Measurements from ENCODE around the gene CXCL3.
"Not testable (repeated sequence)": the region's sequence is repeated elsewhere in the genome, so short reads cannot be mapped to it uniquely, and the experiment has no call there.

The CXCL3 gene

GRCh38 chr4:74038425-74039314 lies at the start of gene CXCL3:
Gene CXCL3 (minus strand): TSS chr4:74038689. CDS start chr4:74038611, 78 bp downstream.
- intact Hi-C loops (cut with DNase I): no loop called here
- peak in 41 of 42 donors; percentile 29 to 79 (median 59) for DNase-seq

- DNase-seq: no peak
- intact Hi-C loops (cut with DNase I): no loop called here
Measured at GRCh38 chr4:74087481-74087880, 49.0 kb upstream of the CXCL3 start.

DNA sequence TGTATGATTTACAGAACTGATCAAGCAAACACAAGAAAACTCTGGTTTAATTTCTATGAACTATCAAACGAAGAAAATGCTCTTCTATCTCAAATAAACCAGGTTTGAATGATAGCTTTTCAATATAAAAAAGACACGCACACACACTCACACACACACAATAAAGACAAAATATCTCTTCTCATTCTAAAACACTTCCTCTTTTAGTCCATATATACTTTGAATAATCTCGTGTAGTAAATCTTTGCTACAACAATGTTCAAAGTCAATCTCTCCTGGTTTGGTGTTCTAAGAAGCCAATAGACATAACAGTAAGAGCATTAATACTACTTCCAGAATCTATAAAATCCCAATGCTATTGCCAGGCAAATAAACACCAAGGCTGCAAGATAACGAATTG lies 47.2 kb upstream of the CXCL3 start:
- DNase-seq: no peak
- intact Hi-C loops (cut with DNase I): no loop called here

DNA sequence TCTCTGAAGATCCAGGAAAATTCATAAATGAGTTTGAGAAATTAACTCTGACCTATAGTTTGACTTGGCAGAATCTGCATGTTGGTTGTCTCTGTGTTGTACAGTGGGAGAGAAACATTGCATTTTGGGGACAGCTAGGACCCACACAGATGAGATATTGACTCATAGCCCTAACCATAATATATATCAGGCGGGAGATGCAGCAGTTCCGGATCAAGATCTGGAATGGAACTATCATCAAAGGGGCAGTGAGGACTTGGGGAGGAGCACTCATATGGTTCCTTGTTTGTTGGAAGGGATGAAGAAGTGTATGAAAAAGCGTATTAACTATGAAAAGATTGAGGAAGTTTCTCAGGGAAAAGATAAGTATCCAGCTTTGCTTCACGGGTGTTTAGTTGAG lies 46.5 kb upstream of the CXCL3 start:
- intact Hi-C loops (cut with DNase I): no loop called here
- no peak for DNase-seq

DNA sequence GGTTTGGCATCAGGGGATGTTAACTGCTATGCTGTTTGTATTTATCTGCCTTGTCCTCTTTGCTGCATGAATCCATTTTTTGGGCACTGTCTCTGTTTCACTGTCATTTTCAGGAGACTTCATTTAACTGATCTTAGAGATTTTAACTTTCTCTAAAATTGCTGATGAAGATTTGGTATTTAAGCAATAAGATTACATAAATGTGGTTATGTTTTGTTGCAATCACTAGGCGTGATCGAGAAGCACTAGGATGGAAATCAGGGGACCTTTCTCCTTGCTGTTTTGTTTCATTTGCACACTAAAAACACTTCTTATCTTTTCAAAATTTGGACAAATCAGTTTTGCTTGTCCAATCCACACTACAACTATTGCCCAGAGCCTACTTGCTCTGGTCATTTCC lies 45.1 kb upstream of the CXCL3 start:
- DNase-seq: no peak
- intact Hi-C loops (cut with DNase I): no loop called here

GRCh38 chr4:74081035-74081434 lies 42.5 kb upstream of the CXCL3 start:
- intact Hi-C loops (cut with DNase I): no loop called here
- no peak for DNase-seq

- intact Hi-C loops (cut with DNase I); DNase-seq: not testable (repeated sequence)
Measured at GRCh38 chr4:74080351-74080750, 41.9 kb upstream of the CXCL3 start.

DNA sequence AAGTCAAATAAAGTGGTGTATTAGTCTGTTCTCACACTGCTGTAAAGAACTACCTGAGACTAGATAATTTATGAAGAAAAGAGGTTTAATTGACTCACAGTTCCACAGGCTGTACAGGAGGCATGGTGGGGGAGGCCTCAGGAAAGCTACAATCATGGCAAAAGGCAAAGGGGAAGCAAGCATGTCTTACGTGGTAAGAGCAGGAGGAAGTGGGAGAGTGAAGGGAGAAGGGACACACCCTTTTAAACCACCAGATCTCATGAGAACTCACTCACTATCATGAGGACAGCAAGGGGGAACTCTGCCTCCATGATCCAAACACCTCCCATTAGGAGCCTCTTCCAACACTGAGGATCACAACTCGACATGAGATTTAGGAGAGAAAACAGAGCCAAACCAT lies 40.5 kb upstream of the CXCL3 start:
- intact Hi-C loops (cut with DNase I); DNase-seq: not testable (repeated sequence)

DNA sequence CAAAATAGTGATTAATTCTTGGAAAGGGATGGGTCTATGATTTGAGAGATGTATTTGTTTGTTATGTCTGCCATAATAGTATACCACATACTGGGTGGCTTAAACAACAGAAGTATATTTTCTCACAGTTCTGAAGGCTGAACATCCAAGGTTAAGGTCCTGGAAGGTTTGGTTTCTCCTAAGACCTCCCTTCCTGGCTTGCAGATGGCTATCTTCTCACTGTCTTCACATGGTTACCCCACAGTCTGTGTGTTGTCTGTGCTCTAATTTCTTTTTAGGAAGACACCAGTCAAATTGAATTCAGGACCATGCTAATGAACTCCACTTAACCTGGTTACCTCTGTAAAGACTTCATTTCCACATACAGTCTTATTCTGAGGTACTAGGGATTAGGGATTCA lies 34.9 kb upstream of the CXCL3 start:
- DNase-seq: no peak
- intact Hi-C loops (cut with DNase I): no loop called here

- intact Hi-C loops (cut with DNase I): no loop called here
- no peak for DNase-seq
Measured at GRCh38 chr4:74072739-74073138, 34.2 kb upstream of the CXCL3 start.

- no peak for DNase-seq
- intact Hi-C loops (cut with DNase I): no loop called here
Measured at GRCh38 chr4:74067586-74067985, 29.1 kb upstream of the CXCL3 start.

GRCh38 chr4:74066232-74066631 lies 27.7 kb upstream of the CXCL3 start:
- intact Hi-C loops (cut with DNase I): no loop called here

DNA sequence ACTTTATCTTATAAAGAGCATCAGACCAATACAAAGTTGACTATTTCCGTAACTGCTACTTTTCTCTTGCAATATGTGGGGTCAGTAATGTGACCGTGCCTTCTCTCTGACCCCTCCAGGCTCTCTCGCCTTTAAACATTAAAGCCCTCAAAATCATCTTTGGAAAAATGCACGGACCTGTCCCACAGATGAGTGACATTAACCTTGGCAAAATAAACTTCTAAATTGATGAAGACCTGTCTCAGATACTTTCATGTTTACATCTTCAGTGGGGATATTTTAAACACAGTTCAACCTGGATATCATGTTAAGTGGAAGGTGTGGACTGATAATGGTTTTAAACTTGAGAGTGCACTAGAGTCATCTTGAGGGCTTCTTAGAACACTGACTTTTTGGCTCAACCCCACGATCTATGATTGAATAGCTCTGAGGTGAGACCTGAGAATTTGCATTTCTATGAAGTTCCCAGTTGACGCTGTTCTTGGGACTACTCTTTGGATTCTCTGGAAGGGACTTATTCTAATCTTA lies 26.7 kb upstream of the CXCL3 start:
- intact Hi-C loops (cut with DNase I): no loop called here
- no peak for DNase-seq

More at GRCh38 chr4:74066232-74066631, 27.7 kb upstream of the CXCL3 start:
- DNase-seq: no peak

- DNase-seq: no peak
- intact Hi-C loops (cut with DNase I): no loop called here
Measured at GRCh38 chr4:74063859-74064258, 25.4 kb upstream of the CXCL3 start.

DNA sequence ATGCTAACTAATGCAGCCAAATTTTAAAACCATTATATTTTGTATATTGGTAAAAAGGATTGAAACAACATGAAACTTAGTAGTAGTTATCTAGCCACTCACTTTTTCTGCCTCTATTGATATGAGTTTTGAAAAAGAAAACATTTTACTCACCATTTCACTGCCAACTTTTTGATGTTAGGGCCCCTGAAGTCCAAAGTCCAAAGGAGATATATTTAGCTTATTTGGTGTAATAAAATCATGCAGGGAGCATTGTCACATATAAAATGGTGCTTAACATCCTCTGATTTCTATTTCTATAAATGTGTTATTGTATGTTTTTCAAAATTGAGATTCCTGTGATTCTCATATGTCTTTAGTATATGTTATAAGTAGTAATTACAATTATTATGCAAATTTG lies 24.5 kb upstream of the CXCL3 start:
- intact Hi-C loops (cut with DNase I): no loop called here
- DNase-seq: no peak

GRCh38 chr4:74061430-74061829 lies 22.9 kb upstream of the CXCL3 start:
- intact Hi-C loops (cut with DNase I): no loop called here

GRCh38 chr4:74059161-74059829 lies 20.8 kb upstream of the CXCL3 start:
- no peak for DNase-seq
- intact Hi-C loops (cut with DNase I): no loop called here

More at GRCh38 chr4:74061430-74061829, 22.9 kb upstream of the CXCL3 start:
- DNase-seq: no peak

DNA sequence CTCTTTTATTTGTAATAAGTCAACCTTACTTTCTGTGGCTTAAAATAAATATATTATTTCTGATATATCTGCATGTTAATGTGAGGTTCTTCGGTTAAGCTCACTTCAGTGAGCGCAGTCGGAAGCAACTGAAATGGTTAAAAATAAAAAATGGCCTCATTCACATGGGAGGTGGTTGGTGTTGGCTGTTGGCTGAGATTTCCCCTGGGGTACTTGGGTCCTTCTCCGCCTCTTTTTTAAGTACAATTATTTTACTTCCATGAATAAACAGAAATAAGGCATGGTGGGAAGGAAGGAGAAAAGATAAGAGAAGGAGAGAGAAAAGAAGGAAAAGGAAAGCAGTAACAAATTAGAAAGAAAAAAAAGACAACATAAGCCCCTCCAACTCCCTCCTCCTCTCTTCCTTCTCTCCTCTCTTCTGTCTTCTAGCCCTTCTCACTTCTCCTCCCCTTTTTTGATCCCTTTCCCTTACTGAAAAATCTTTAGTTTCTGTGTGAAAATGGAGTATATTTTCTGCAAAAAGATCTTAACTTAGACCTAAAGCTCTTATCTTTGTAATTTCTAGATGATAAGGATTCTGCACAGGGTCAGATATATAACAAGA lies 19.7 kb upstream of the CXCL3 start:
- intact Hi-C loops (cut with DNase I): no loop called here
- DNase-seq: no peak

- DNase-seq: no peak
- intact Hi-C loops (cut with DNase I): no loop called here
Measured at GRCh38 chr4:74057588-74057987, 19.1 kb upstream of the CXCL3 start.
